HepG2 (cell line): Measurements from ENCODE around the gene AHSA1. TPM values are rescaled to one million over a fixed set of nuclear protein-coding genes. Genes with fewer than 3 reads are reported as not detected.

Source experiments
- ATAC-seq: fragments of 200-7000 bp; cut with Tn5 transposase; 3 replicates; pipeline ENCODE4 v1.9.1; 2020; ENCODE audit warnings: mild to moderate bottlenecking, moderate library complexity
- BruUV-seq: library from RNA; stranded (reverse); fragments of 400-500 nt; replicated peaks from 2 replicates; lab custom pipeline; 2021; lab: Mats Ljungman, UMichigan
- CTCF ChIA-PET: fragments of 300-600 bp; formaldehyde crosslinking; extraction: SDS; loops from one replicate; lab custom pipeline; 2021; ENCODE audit warnings: low total read pairs, inconsistent platforms, low intra/inter-chr PET ratio; lab: Yijun Ruan, JAX
- POLR2A ChIA-PET: fragments of 350-600 bp; sonication (Branson Sonifier 250); formaldehyde crosslinking; loops from one replicate; lab custom pipeline; 2020; ENCODE audit warnings: antibody characterized with exemption, inconsistent platforms; lab: Yijun Ruan, JAX
- DNase-seq: peaks from one replicate; pipeline ENCODE4 v3.0.0-alpha.2; 2015; ENCODE audit warnings: low spot score
- FAIRE-seq: peaks from 3 replicates; lab custom pipeline; 2011; peaks lifted over from hg19 to GRCh38; lab: Jason Lieb, UNC
- H2AFZ ChIP-seq: one replicate; pipeline ENCODE4 v1.6.1; 2011; ENCODE audit warnings: low read length, inconsistent platforms
- H3K27ac ChIP-seq: fragments of 300-600 bp; 3 replicates; pipeline ENCODE4 v1.8.0; 2011; ENCODE audit warnings: mixed run types, mild to moderate bottlenecking, mixed read lengths, low read length, inconsistent platforms; ENCODE audit not compliant: insufficient read depth; ENCODE audit errors: extremely low read length
- H3K27me3 ChIP-seq, 2 experiments: fragments of 200-600 bp in 1 of 2; 2 replicates in 1 of 2; 3 replicates in 1 of 2; pipeline versions ENCODE4 v1.6.0 to v1.8.0; 2011; ENCODE audit warnings: low read length in 2 of 2, mild to moderate bottlenecking in 2 of 2, moderate library complexity in 2 of 2, inconsistent platforms in 1 of 2; ENCODE audit not compliant: insufficient read depth in 2 of 2, control insufficient read depth in 1 of 2
- H3K36me3 ChIP-seq, 2 experiments: fragments of 200-600 bp in 1 of 2; replicated peaks in 1 of 2; 2 replicates in 1 of 2; 3 replicates in 1 of 2; pipeline versions ENCODE4 v1.5.1 to v1.8.0; 2011; ENCODE audit warnings: low read length in 2 of 2, inconsistent platforms in 1 of 2; ENCODE audit not compliant: insufficient read depth in 2 of 2, control insufficient read depth in 1 of 2
- H3K4me1 ChIP-seq: 2 replicates; pipeline ENCODE4 v1.5.1; 2012; ENCODE audit warnings: low read length, inconsistent platforms; ENCODE audit not compliant: insufficient read depth
- H3K4me2 ChIP-seq: 2 replicates; pipeline ENCODE4 v1.6.0; 2011; ENCODE audit warnings: low read depth, low read length, inconsistent platforms
- H3K4me3 ChIP-seq, 3 experiments: fragments of 200-600 bp in 1 of 3; sonication (generic), shearing (Covaris generic) in 1 of 3; replicated peaks in 1 of 3; 2 replicates each; pipeline ENCODE4 v1.5.1; 2011 to 2016; ENCODE audit warnings: low read length in 3 of 3, inconsistent platforms in 2 of 3, low read depth in 2 of 3, mild to moderate bottlenecking in 2 of 3, control low read depth in 1 of 3, mixed read lengths in 1 of 3; ENCODE audit not compliant: insufficient read depth in 1 of 3
- H3K79me2 ChIP-seq: one replicate; pipeline ENCODE4 v1.6.1; 2011; ENCODE audit warnings: low read length, inconsistent platforms; ENCODE audit not compliant: insufficient read depth
- H3K9ac ChIP-seq: 2 replicates; pipeline ENCODE4 v1.6.0; 2011; ENCODE audit warnings: mild to moderate bottlenecking, low read depth, low read length, inconsistent platforms; ENCODE audit not compliant: insufficient read depth
- H3K9me3 ChIP-seq: 2 replicates; pipeline ENCODE4 v1.5.1; 2012; ENCODE audit warnings: mild to moderate bottlenecking, low read length
- H4K20me1 ChIP-seq: 2 replicates; pipeline ENCODE4 v1.6.0; 2011; ENCODE audit warnings: inconsistent platforms, mild to moderate bottlenecking, low read length, moderate library complexity; ENCODE audit not compliant: insufficient read depth
- KLF9 ChIP-seq: IDR thresholded peaks from 2 replicates; pipeline ENCODE4 v1.6.1; 2016; ENCODE audit warnings: low read depth
- NCOA5 ChIP-seq: sonication (generic); formaldehyde crosslinking; IDR thresholded peaks from 2 replicates; pipeline ENCODE4 v1.4.0; 2020; ENCODE audit warnings: missing genetic modification reagents
- REL ChIP-seq: sonication (generic); formaldehyde crosslinking; conservative IDR thresholded peaks from 2 replicates; pipeline ENCODE4 v1.8.0; 2022; ENCODE audit warnings: mild to moderate bottlenecking, missing genetic modification reagents, moderate library complexity
- SALL2 ChIP-seq: sonication (generic); formaldehyde crosslinking; IDR thresholded peaks from 2 replicates; pipeline ENCODE4 v1.8.1; 2023; ENCODE audit warnings: mild to moderate bottlenecking, missing genetic modification reagents, inconsistent platforms
- TCF12 ChIP-seq, 2 experiments: fragments of 450-650 bp in 1 of 2; sonication (generic) in 1 of 2; formaldehyde crosslinking in 1 of 2; IDR thresholded peaks; 2 replicates each; pipeline versions ENCODE4 v1.6.1 to v1.8.0; 2017 to 2022; ENCODE audit warnings: antibody characterized with exemption in 1 of 2, mild to moderate bottlenecking in 1 of 2, missing genetic modification reagents in 1 of 2, moderate library complexity in 1 of 2
- ZMYM3 ChIP-seq: sonication (generic); formaldehyde crosslinking; IDR thresholded peaks from 2 replicates; pipeline ENCODE4 v1.5.1; 2020; ENCODE audit warnings: mild to moderate bottlenecking, missing genetic modification reagents
- ZNF768 ChIP-seq: sonication (generic); formaldehyde crosslinking; IDR thresholded peaks from 2 replicates; pipeline ENCODE4 v1.4.0; 2020; ENCODE audit warnings: missing genetic modification reagents
- WGBS: methylation state at CpG from one replicate; pipeline ENCODE4 v1.1.6; 2017; ENCODE audit warnings: low lambda C conversion rate; 5-methylcytosine and 5-hydroxymethylcytosine counted together
- in situ Hi-C: cut with HindIII; loops from 2 replicates; pipeline ENCODE4 v1.10.0; 2017; ENCODE audit warnings: low pct_unique_long_range_greater_than_20kb; ENCODE audit not compliant: extremely low pct_ligation_motif_present
- intact Hi-C: fragments of 100-400 bp; cut with micrococcal nuclease; formaldehyde crosslinking; loops from one replicate; pipeline ENCODE4 v1.10.0; 2022; ENCODE audit not compliant: unreplicated experiment
- polyA plus RNA-seq, 8 experiments: library from polyadenylated mRNA; depleted of rRNA in 3 of 8; stranded (reverse) in 7 of 8; unstranded in 1 of 8; fragments of >200 nt; fragmentation: Illumina TruSeq in 4 of 8; extraction: Trizol in 4 of 8; gene quantifications; 2 replicates each; pipeline versions ENCODE4 v1.2.1 to v1.2.3, GENCODE V29; 2011 to 2016; ENCODE audit warnings: low read depth in 4 of 8, missing spikeins in 1 of 8, mixed read lengths in 1 of 8; ENCODE audit not compliant: insufficient read depth in 1 of 8
- total RNA-seq, 5 experiments: library from RNA; depleted of rRNA; stranded (reverse); fragments of >200 nt; fragmentation: Illumina TruSeq; extraction: Trizol; gene quantifications; 2 replicates each; pipeline ENCODE4 v1.2.3, GENCODE V29; 2016; ENCODE audit warnings: low read depth in 1 of 5
- TF ChIP-seq, protein P1 (sequence below): sonication (generic); formaldehyde crosslinking; IDR thresholded peaks from 2 replicates; pipeline ENCODE4 v1.4.0; 2020; ENCODE audit warnings: missing genetic modification reagents, low read depth, mild to moderate bottlenecking, borderline replicate concordance

Gene AHSA1
- total and polyA plus RNA-seq, 2 of the 13 experiments (the other 11 are each of a cell fraction or from before 2014, with no cell fraction given), result 113 to 241 TPM

GRCh38 chr14:77509366-77509765, 51.5 kb downstream of the AHSA1 start:
- POLR2A ChIA-PET, result interaction anchor here (2.9 kb wide), 1 partner anchor 10 kb away, joined by 22 read pairs; the partner anchor contains the start of gene ISM2
- WGBS, result 91% methylated on average over 4 of the region's 4 CpGs
- FAIRE-seq (no peak), ATAC-seq (no peak), DNase-seq (no peak)
- Histone ChIP-seq H2AFZ (no peak overlapping the region), H3K27me3 (no peaks in the 10 kb centered on the region), H3K4me3 (no peak overlapping the region), H3K79me2 (no peaks in the 10 kb centered on the region), H3K27ac (peak overlapping the region; percentile 62), H3K36me3 (peaks cover 4 to 16% of the 10 kb centered on the region in 2 experiments; a peak in 3 of 5 replicates), H3K9me3 (no peaks in the 10 kb centered on the region), H3K4me2 (no peak overlapping the region), H3K4me1 (peaks cover 41% of the 10 kb centered on the region), H4K20me1 (no peaks in the 10 kb centered on the region), H3K9ac (no peak overlapping the region)
- CTCF ChIA-PET, result no interaction called here
- BruUV-seq, result no TSS peak
- TF ChIP-seq ZMYM3 (CRISPR knock-in tag) (no peak), TCF12 (IDR thresholded peaks at IDR 0.05) (no peak), TCF12 (CRISPR knock-in tag; IDR thresholded peaks at IDR 0.05) (no peak), SALL2 (CRISPR knock-in tag) (no peak), ZNF768 (no peak), KLF9 (CRISPR knock-in tag) (no peak), NCOA5 (CRISPR knock-in tag) (no peak), REL (CRISPR knock-in tag) (no peak)
- TF ChIP-seq, protein P1, sequence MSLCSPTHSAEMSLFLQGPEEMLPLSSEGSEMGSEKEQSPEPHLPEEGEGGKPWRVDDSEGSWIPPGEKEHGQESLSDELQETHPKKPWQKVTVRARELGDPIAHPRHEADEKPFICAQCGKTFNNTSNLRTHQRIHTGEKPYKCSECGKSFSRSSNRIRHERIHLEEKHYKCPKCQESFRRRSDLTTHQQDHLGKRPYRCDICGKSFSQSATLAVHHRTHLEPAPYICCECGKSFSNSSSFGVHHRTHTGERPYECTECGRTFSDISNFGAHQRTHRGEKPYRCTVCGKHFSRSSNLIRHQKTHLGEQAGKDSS (CRISPR knock-in tag), result no peak
- in situ Hi-C loops, result no loop called here
- intact Hi-C loops, result no loop called here
